Measurements from ENCODE around the gene DOCK6. TPM values are rescaled to one million over a fixed set of nuclear protein-coding genes. Genes with fewer than 3 reads are reported as not detected.

The DOCK6 gene
- total and polyA plus RNA-seq, 2 of the 13 experiments (the other 11 are each of a cell fraction or from before 2014, with no cell fraction given) = 5.4 to 38.1 TPM

- TF ChIP-seq STAG1 (CRISPR knock-in tag; IDR thresholded peaks at IDR 0.05) (peak; percentile 13; the same call in 1 of the 2 replicates), FIP1L1 (IDR thresholded peaks at IDR 0.05; ENCODE audit: borderline replicate concordance, insufficient read depth, low read depth, low read length) (0 out of 2 replicates have a peak, but pooled peaks have one; percentile 20), UBTF (CRISPR knock-in tag; IDR thresholded peaks at IDR 0.05) (peak; percentile 82), RNF2 (conservative IDR thresholded peaks at IDR 0.05; ENCODE audit: low read depth) (peak; percentile 94), EEA1 (CRISPR knock-in tag; IDR thresholded peaks at IDR 0.05; ENCODE audit: borderline replicate concordance) (no peak; the same call in 1 of the 2 replicates), ZNF652 (CRISPR knock-in tag; IDR thresholded peaks at IDR 0.05; ENCODE audit: borderline replicate concordance, low read depth) (0 out of 2 replicates have a peak, but pooled peaks have one; percentile 35), ZBTB49 (CRISPR knock-in tag; IDR thresholded peaks at IDR 0.05; ENCODE audit: borderline replicate concordance) (no peak), ZNF431 (CRISPR knock-in tag; IDR thresholded peaks at IDR 0.05; ENCODE audit: borderline replicate concordance, low read depth) (peak; percentile 90), ZNF276 (CRISPR knock-in tag; IDR thresholded peaks at IDR 0.05; ENCODE audit: low read depth) (peak; percentile 87), ZNF318 (CRISPR knock-in tag; IDR thresholded peaks at IDR 0.05) (0 out of 2 replicates have a peak, but pooled peaks have one; percentile 75), GPBP1L1 (CRISPR knock-in tag; IDR thresholded peaks at IDR 0.05) (no peak), BRD4 (CRISPR knock-in tag; IDR thresholded peaks at IDR 0.05) (no peak)
Measured at GRCh38 chr19:11265785-11266236, 3.5 kb upstream of the DOCK6 start (continued).

Measured in HepG2 (cell line).